Left ventricle myocardium inferior (tissue), 1 donor: ENCODE data around the gene ETNK2. TPM values are rescaled to one million over a fixed set of nuclear protein-coding genes. Genes with fewer than 3 reads are reported as not detected.

Source experiments
- DNase-seq: peaks from one replicate; pipeline ENCODE4 v3.0.0-alpha.2; 2020
- H3K27ac ChIP-seq: fragments of 200-600 bp; replicated peaks from 2 replicates; pipeline ENCODE4 v1.8.0; 2021
- H3K27me3 ChIP-seq: fragments of 200-600 bp; 2 replicates; pipeline ENCODE4 v1.8.0; 2021; ENCODE audit warnings: low read depth
- H3K36me3 ChIP-seq: fragments of 200-600 bp; 2 replicates; pipeline ENCODE4 v1.8.0; 2021
- H3K4me1 ChIP-seq: fragments of 200-600 bp; 2 replicates; pipeline ENCODE4 v1.8.0; 2021
- H3K4me3 ChIP-seq: fragments of 200-600 bp; 2 replicates; pipeline ENCODE4 v1.8.0; 2021; ENCODE audit warnings: mild to moderate bottlenecking, moderate library complexity
- H3K9me3 ChIP-seq: fragments of 200-600 bp; replicated peaks from 2 replicates; pipeline ENCODE4 v1.8.0; 2021
- CTCF ChIP-seq: fragments of 200-600 bp; IDR thresholded peaks from 2 replicates; pipeline ENCODE4 v1.8.0; 2021; ENCODE audit warnings: antibody characterized with exemption, mild to moderate bottlenecking, borderline replicate concordance
- intact Hi-C: fragments of 100-400 bp; cut with micrococcal nuclease; formaldehyde crosslinking; loops from one replicate; pipeline ENCODE4 v1.11.0; 2022
- total RNA-seq: library from RNA; stranded (reverse); fragmentation: NEBNext Ultra II Directional; extraction: Animal tissue kit (Norgen Biotek cat#: 25700); gene quantifications from one replicate; pipeline ENCODE4 v1.2.1, GENCODE V29; 2021
- donor health status: DM: no; HTN: yes; CAD: no; lungs with severe emphysema.

The ETNK2 gene
- total RNA-seq, 1 donor from 2014 or later, result 4.4 TPM

- DNase-seq, result no peak
- H3K4me1 ChIP-seq, result peaks cover 75% of the 10 kb centered on the region
- TF ChIP-seq CTCF, result no peak
These were observed 53.2 kb downstream of the ETNK2 start for GRCh38 chr1:204098683-204099082.

GRCh38 chr1:204096931-204097330, 54.9 kb downstream of the ETNK2 start:
- intact Hi-C loops, result no loop called here
- no peak overlapping the region for H3K4me3 ChIP-seq
- DNase-seq, result no peak
- no peak overlapping the region for H3K27ac ChIP-seq
- no peaks in the 10 kb centered on the region for H3K36me3 ChIP-seq
- no peaks in the 10 kb centered on the region for H3K27me3 ChIP-seq
- no peak for TF ChIP-seq CTCF
- peaks cover 75% of the 10 kb centered on the region for H3K4me1 ChIP-seq
- no peaks in the 10 kb centered on the region for H3K9me3 ChIP-seq

More at GRCh38 chr1:204098683-204099082, 53.2 kb downstream of the ETNK2 start:
- intact Hi-C loops, result no loop called here
- Histone ChIP-seq H3K9me3 (no peaks in the 10 kb centered on the region), H3K36me3 (no peaks in the 10 kb centered on the region), H3K4me3 (no peak overlapping the region), H3K27me3 (no peaks in the 10 kb centered on the region), H3K27ac (no peak overlapping the region)

GRCh38 chr1:204094856-204095634, 56.8 kb downstream of the ETNK2 start:
- peak; percentile 34 for DNase-seq
- Histone ChIP-seq H3K27me3 (no peaks in the 10 kb centered on the region), H3K4me3 (no peak overlapping the region), H3K4me1 (peaks cover 74% of the 10 kb centered on the region), H3K27ac (peak overlapping the region; percentile 86), H3K9me3 (no peaks in the 10 kb centered on the region), H3K36me3 (no peaks in the 10 kb centered on the region)
- intact Hi-C loops, result no loop called here
- TF ChIP-seq CTCF, result no peak

GRCh38 chr1:204094313-204094729, 57.5 kb downstream of the ETNK2 start:
- Histone ChIP-seq H3K27ac (peak overlapping the region; percentile 86), H3K4me1 (peaks cover 75% of the 10 kb centered on the region)

GRCh38 chr1:204093781-204094180, 58.1 kb downstream of the ETNK2 start:
- intact Hi-C loops, result no loop called here
- Histone ChIP-seq H3K4me1 (peaks cover 81% of the 10 kb centered on the region), H3K27me3 (no peaks in the 10 kb centered on the region), H3K36me3 (no peaks in the 10 kb centered on the region), H3K4me3 (no peak overlapping the region), H3K9me3 (no peaks in the 10 kb centered on the region), H3K27ac (peak overlapping the region; percentile 86)
- no peak for TF ChIP-seq CTCF
- no peak for DNase-seq

More at GRCh38 chr1:204094313-204094729, 57.5 kb downstream of the ETNK2 start:
- H3K27me3 ChIP-seq, result no peaks in the 10 kb centered on the region
- no peaks in the 10 kb centered on the region for H3K36me3 ChIP-seq
- H3K9me3 ChIP-seq, result no peaks in the 10 kb centered on the region
- intact Hi-C loops, result no loop called here
- DNase-seq, result no peak
- H3K4me3 ChIP-seq, result no peak overlapping the region
- TF ChIP-seq CTCF, result no peak
